Peyer's patch (tissue), 4 donors: ENCODE results near the gene RELN.

ENCODE experiments used
- POLR2A ChIP-seq, 2 donors: fragments of 450-650 bp; IDR thresholded peaks; one replicate each; pipeline ENCODE4 v1.5.1; 2017; ENCODE audit warnings: antibody characterized with exemption in 2 of 2, mild to moderate bottlenecking in 2 of 2, moderate library complexity in 2 of 2
- TF ChIP-seq, protein P1 (sequence below), 6 experiments: fragments of 450-650 bp in 4 of 6; fragments of 200-600 bp in 2 of 6; sonication (generic) in 1 of 6; IDR thresholded peaks; one replicate each; pipeline ENCODE4 v1.5.1; 2017 to 2019; ENCODE audit warnings: antibody characterized with exemption in 6 of 6, mild to moderate bottlenecking in 3 of 6, moderate library complexity in 1 of 6

DNA sequence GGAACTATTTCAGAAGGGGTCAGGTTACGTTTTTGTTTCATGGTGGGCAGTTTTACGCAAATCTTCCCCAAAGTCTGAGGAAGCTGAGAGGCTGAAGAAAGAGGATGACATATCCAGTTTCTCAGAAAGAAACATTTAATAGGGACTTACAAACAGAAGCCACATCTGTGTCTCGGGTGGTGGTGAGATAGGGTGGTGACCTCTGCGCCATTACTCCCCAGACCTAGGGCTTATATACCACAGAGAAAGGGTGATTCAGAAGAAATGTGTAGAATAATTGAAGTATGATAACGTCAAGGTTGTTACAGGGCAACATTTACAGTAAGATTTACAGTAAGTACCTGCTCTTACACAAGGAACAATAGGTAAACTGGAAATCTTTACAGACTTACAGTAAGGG lies 43.0 kb upstream of the RELN start:
- TF ChIP-seq, protein P1, sequence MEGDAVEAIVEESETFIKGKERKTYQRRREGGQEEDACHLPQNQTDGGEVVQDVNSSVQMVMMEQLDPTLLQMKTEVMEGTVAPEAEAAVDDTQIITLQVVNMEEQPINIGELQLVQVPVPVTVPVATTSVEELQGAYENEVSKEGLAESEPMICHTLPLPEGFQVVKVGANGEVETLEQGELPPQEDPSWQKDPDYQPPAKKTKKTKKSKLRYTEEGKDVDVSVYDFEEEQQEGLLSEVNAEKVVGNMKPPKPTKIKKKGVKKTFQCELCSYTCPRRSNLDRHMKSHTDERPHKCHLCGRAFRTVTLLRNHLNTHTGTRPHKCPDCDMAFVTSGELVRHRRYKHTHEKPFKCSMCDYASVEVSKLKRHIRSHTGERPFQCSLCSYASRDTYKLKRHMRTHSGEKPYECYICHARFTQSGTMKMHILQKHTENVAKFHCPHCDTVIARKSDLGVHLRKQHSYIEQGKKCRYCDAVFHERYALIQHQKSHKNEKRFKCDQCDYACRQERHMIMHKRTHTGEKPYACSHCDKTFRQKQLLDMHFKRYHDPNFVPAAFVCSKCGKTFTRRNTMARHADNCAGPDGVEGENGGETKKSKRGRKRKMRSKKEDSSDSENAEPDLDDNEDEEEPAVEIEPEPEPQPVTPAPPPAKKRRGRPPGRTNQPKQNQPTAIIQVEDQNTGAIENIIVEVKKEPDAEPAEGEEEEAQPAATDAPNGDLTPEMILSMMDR (IDR thresholded peaks at IDR 0.05) = no peak
- TF ChIP-seq POLR2A (IDR thresholded peaks at IDR 0.05) = no peak
